Loucy (cell line): ENCODE results near the gene WRAP73.

ENCODE experiments used
- H2AFZ ChIP-seq: fragments of 200-600 bp; sonication (generic); 2 replicates; pipeline ENCODE4 v1.6.0; 2016; ENCODE audit warnings: antibody characterized with exemption, mild to moderate bottlenecking, low read length, moderate library complexity
- H3F3A ChIP-seq: fragments of 200-600 bp; 2 replicates; pipeline ENCODE4 v1.6.0; 2016; ENCODE audit warnings: antibody characterized with exemption, low read depth, mild to moderate bottlenecking
- H3K27me3 ChIP-seq: fragments of 200-600 bp; sonication (generic); 2 replicates; pipeline ENCODE4 v1.6.1; 2014; ENCODE audit warnings: low read length, mild to moderate bottlenecking; ENCODE audit not compliant: insufficient read depth, poor library complexity, severe bottlenecking
- H3K36me3 ChIP-seq: fragments of 200-600 bp; sonication (generic); 2 replicates; pipeline ENCODE4 v1.6.1; 2016; ENCODE audit warnings: low read length; ENCODE audit not compliant: insufficient read depth
- H3K4me1 ChIP-seq: fragments of 200-600 bp; sonication (generic); 2 replicates; pipeline ENCODE4 v1.5.1; 2014; ENCODE audit warnings: low read length, mild to moderate bottlenecking; ENCODE audit not compliant: insufficient read depth, poor library complexity, severe bottlenecking
- H3K4me2 ChIP-seq: fragments of 200-600 bp; sonication (generic); 2 replicates; pipeline ENCODE4 v1.6.0; 2014; ENCODE audit warnings: antibody characterized with exemption, low read length, low read depth, mild to moderate bottlenecking; ENCODE audit not compliant: poor library complexity, severe bottlenecking
- H3K4me3 ChIP-seq: fragments of 200-600 bp; sonication (generic); 2 replicates; pipeline ENCODE4 v1.5.1; 2014; ENCODE audit warnings: low read length, mild to moderate bottlenecking, mixed read lengths; ENCODE audit not compliant: poor library complexity, severe bottlenecking
- H3K79me2 ChIP-seq: fragments of 200-600 bp; sonication (generic); 2 replicates; pipeline ENCODE4 v1.6.1; 2014; ENCODE audit warnings: low read length; ENCODE audit not compliant: insufficient read depth
- H3K9ac ChIP-seq: fragments of 200-600 bp; sonication (generic); 2 replicates; pipeline ENCODE4 v1.6.0; 2014; ENCODE audit warnings: mild to moderate bottlenecking, low read depth, low read length, moderate library complexity; ENCODE audit not compliant: poor library complexity, severe bottlenecking
- H3K9me2 ChIP-seq: fragments of 200-600 bp; sonication (generic); replicated peaks from 2 replicates; pipeline ENCODE4 v1.6.1; 2016; ENCODE audit warnings: low read depth, low read length, mixed read lengths
- H3K9me3 ChIP-seq: fragments of 200-600 bp; sonication (generic); 2 replicates; pipeline ENCODE4 v1.6.1; 2014; ENCODE audit warnings: mild to moderate bottlenecking, antibody characterized with exemption, low read length, low read depth; ENCODE audit not compliant: insufficient read depth
- H4K20me1 ChIP-seq: fragments of 200-600 bp; sonication (generic); 2 replicates; pipeline ENCODE4 v1.6.0; 2014; ENCODE audit warnings: antibody characterized with exemption, low read length, mild to moderate bottlenecking; ENCODE audit not compliant: insufficient read depth, poor library complexity, severe bottlenecking
- CTCF ChIP-seq: fragments of 200-600 bp; sonication (generic); conservative IDR thresholded peaks from 2 replicates; pipeline ENCODE4 v1.5.1; 2014; ENCODE audit warnings: mild to moderate bottlenecking, antibody characterized with exemption, low read length
- EZH2phosphoT487 ChIP-seq: fragments of 200-600 bp; IDR thresholded peaks from 2 replicates; pipeline ENCODE4 v1.6.1; 2018; ENCODE audit warnings: antibody characterized with exemption, mild to moderate bottlenecking, moderate library complexity, borderline replicate concordance

The WRAP73 gene

GRCh38 chr1:3685222-3685621 is 35.3 kb upstream of the WRAP73 start:
- Histone ChIP-seq H2AFZ (no peak overlapping the region), H3K4me1 (no peaks in the 10 kb centered on the region), H3K36me3 (no peaks in the 10 kb centered on the region), H3K4me3 (no peak overlapping the region), H3K9ac (no peak overlapping the region), H3K9me2 (no peaks in the 10 kb centered on the region), H3K9me3 (no peaks in the 10 kb centered on the region), H3K4me2 (no peak overlapping the region), H3K27me3 (no peaks in the 10 kb centered on the region), H3K79me2 (no peaks in the 10 kb centered on the region), H4K20me1 (no peaks in the 10 kb centered on the region), H3F3A (no peaks in the 10 kb centered on the region)
- TF ChIP-seq EZH2phosphoT487 (no peak), CTCF (no peak)

GRCh38 chr1:3683992-3684391 is 34.1 kb upstream of the WRAP73 start:
- Histone ChIP-seq H3K79me2 (no peaks in the 10 kb centered on the region), H3K36me3 (no peaks in the 10 kb centered on the region), H4K20me1 (no peaks in the 10 kb centered on the region), H3F3A (no peaks in the 10 kb centered on the region), H3K9ac (no peak overlapping the region), H3K4me2 (no peak overlapping the region), H3K9me2 (no peaks in the 10 kb centered on the region), H2AFZ (no peak overlapping the region), H3K9me3 (no peaks in the 10 kb centered on the region), H3K4me3 (no peak overlapping the region), H3K27me3 (no peaks in the 10 kb centered on the region), H3K4me1 (no peaks in the 10 kb centered on the region)
- TF ChIP-seq EZH2phosphoT487 (no peak), CTCF (no peak)

GRCh38 chr1:3683197-3683596 is 33.3 kb upstream of the WRAP73 start:
- Histone ChIP-seq H3K36me3 (no peaks in the 10 kb centered on the region), H3K9me3 (no peaks in the 10 kb centered on the region), H3K27me3 (no peaks in the 10 kb centered on the region), H3K4me2 (no peak overlapping the region), H2AFZ (no peak overlapping the region), H3K4me3 (no peak overlapping the region), H3K79me2 (no peaks in the 10 kb centered on the region), H3F3A (no peaks in the 10 kb centered on the region), H3K4me1 (peaks cover 4% of the 10 kb centered on the region), H3K9me2 (no peaks in the 10 kb centered on the region), H4K20me1 (no peaks in the 10 kb centered on the region), H3K9ac (no peak overlapping the region)
- no peak for TF ChIP-seq CTCF
- no peak for TF ChIP-seq EZH2phosphoT487
